HCT116 (cell line): ENCODE results near the gene PLEKHG3.

Experiments used
- EZH2phosphoT487 ChIP-seq: fragments of 200-600 bp; IDR thresholded peaks from 2 replicates; pipeline ENCODE4 v1.6.1; 2018; ENCODE audit warnings: antibody characterized with exemption, borderline replicate concordance
- TF ChIP-seq, protein P1 (sequence below), 3 experiments: fragments of 200-600 bp in 1 of 3; sonication (generic) in 1 of 3; IDR thresholded peaks in 2 of 3; conservative IDR thresholded peaks in 1 of 3; 2 replicates each; pipeline ENCODE4 v1.5.1; 2012 to 2017; ENCODE audit warnings: low read depth in 2 of 3, low read length in 2 of 3, antibody characterized with exemption in 1 of 3, borderline replicate concordance in 1 of 3, control low read depth in 1 of 3, mild to moderate bottlenecking in 1 of 3, mixed read lengths in 1 of 3, mixed run types in 1 of 3, moderate library complexity in 1 of 3; ENCODE audit not compliant: insufficient read depth in 1 of 3

DNA sequence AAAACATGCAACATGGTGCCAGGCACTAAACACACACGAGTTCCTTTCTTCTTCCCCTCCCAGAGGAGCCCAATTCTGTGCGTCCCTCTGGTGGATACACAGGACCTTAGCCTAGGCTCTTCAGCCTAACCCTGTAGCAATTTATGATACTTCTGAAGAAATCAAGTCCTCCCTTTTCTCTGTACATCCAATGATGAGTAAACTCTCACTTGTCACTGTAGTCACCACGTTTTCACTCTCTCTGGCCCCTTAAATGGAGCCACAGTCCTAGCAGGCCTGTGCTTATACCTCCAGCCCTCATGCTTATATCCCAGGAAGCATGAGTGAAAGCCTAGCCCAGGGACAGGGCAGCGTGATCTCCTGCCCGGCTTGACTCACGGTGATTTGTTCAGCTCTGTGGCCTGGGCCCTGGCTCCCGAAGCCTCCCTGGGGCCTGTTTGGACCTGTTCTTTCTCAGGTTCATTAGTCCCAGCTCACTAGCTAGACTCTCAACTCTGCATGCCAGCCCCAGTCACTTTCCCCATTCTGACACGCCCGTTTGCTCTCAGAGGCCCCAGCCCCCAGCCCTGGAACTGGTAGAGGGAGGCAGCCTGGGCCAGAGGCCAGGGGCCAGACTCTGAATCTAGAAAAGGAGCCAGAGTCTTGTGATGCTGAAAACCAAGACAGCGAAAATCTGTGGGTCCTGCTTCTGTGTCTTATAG is 24.1 kb upstream of the PLEKHG3 start:
- TF ChIP-seq, protein P1, sequence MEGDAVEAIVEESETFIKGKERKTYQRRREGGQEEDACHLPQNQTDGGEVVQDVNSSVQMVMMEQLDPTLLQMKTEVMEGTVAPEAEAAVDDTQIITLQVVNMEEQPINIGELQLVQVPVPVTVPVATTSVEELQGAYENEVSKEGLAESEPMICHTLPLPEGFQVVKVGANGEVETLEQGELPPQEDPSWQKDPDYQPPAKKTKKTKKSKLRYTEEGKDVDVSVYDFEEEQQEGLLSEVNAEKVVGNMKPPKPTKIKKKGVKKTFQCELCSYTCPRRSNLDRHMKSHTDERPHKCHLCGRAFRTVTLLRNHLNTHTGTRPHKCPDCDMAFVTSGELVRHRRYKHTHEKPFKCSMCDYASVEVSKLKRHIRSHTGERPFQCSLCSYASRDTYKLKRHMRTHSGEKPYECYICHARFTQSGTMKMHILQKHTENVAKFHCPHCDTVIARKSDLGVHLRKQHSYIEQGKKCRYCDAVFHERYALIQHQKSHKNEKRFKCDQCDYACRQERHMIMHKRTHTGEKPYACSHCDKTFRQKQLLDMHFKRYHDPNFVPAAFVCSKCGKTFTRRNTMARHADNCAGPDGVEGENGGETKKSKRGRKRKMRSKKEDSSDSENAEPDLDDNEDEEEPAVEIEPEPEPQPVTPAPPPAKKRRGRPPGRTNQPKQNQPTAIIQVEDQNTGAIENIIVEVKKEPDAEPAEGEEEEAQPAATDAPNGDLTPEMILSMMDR (IDR thresholded peaks at IDR 0.05 in 2 of 3, conservative IDR thresholded peaks at IDR 0.05 in 1 of 3; ENCODE audit: borderline replicate concordance in 1 of 3, insufficient read depth in 1 of 3, low read depth in 2 of 3, low read length in 2 of 3), result no peak
- TF ChIP-seq EZH2phosphoT487, result no peak
